DOHH2 (cell line): Measurements from ENCODE around the gene SOX21.

Source experiments
- H3F3A ChIP-seq: fragments of 200-600 bp; sonication (generic), shearing (Covaris generic); 2 replicates; pipeline ENCODE4 v1.6.0; 2016; ENCODE audit warnings: antibody characterized with exemption, mild to moderate bottlenecking; ENCODE audit not compliant: control insufficient read depth, insufficient read depth
- H3K27ac ChIP-seq: fragments of 200-600 bp; sonication (generic); 2 replicates; pipeline ENCODE4 v1.5.1; 2014; ENCODE audit warnings: low read depth, mild to moderate bottlenecking, low read length, moderate library complexity
- H3K27me3 ChIP-seq: fragments of 200-600 bp; sonication (generic); 2 replicates; pipeline ENCODE4 v1.6.1; 2014; ENCODE audit warnings: mild to moderate bottlenecking, low read length, mixed read lengths; ENCODE audit not compliant: control insufficient read depth
- H3K36me3 ChIP-seq: fragments of 200-600 bp; sonication (generic); 2 replicates; pipeline ENCODE4 v1.6.1; 2014; ENCODE audit warnings: mild to moderate bottlenecking, low read length, moderate library complexity, mixed read lengths; ENCODE audit not compliant: control insufficient read depth
- H3K4me1 ChIP-seq: fragments of 200-600 bp; sonication (generic); 2 replicates; pipeline ENCODE4 v1.6.1; 2014; ENCODE audit warnings: mild to moderate bottlenecking, low read length, mixed read lengths; ENCODE audit not compliant: control insufficient read depth
- H3K4me2 ChIP-seq: fragments of 200-600 bp; sonication (generic); 2 replicates; pipeline ENCODE4 v1.6.0; 2014; ENCODE audit warnings: mild to moderate bottlenecking, low read length, moderate library complexity
- H3K4me3 ChIP-seq: fragments of 200-600 bp; sonication (generic); 2 replicates; pipeline ENCODE4 v1.5.1; 2014; ENCODE audit warnings: mild to moderate bottlenecking, low read length, mixed read lengths
- H3K79me2 ChIP-seq: fragments of 200-600 bp; sonication (generic); 2 replicates; pipeline ENCODE4 v1.6.1; 2014; ENCODE audit warnings: mild to moderate bottlenecking, low read length, mixed read lengths; ENCODE audit not compliant: control insufficient read depth
- H3K9me2 ChIP-seq: fragments of 200-600 bp; sonication (generic); replicated peaks from 2 replicates; pipeline ENCODE4 v1.6.1; 2014; ENCODE audit warnings: mild to moderate bottlenecking, low read length, mixed read lengths; ENCODE audit not compliant: control insufficient read depth
- H3K9me3 ChIP-seq: fragments of 200-600 bp; sonication (generic); 2 replicates; pipeline ENCODE4 v1.6.1; 2014; ENCODE audit warnings: antibody characterized with exemption, low read length, mixed read lengths; ENCODE audit not compliant: control insufficient read depth, insufficient read depth
- H4K20me1 ChIP-seq: fragments of 200-600 bp; sonication (generic); 2 replicates; pipeline ENCODE4 v1.6.0; 2014; ENCODE audit warnings: low read depth, mild to moderate bottlenecking, antibody characterized with exemption, low read length, moderate library complexity; ENCODE audit not compliant: control insufficient read depth, insufficient read depth
- EZH2phosphoT487 ChIP-seq: fragments of 200-600 bp; sonication (generic); IDR thresholded peaks from 2 replicates; pipeline ENCODE4 v1.6.1; 2017; ENCODE audit warnings: borderline replicate concordance, mild to moderate bottlenecking, antibody characterized with exemption, low read length, moderate library complexity, mixed read lengths
- TF ChIP-seq, protein P1 (sequence below): fragments of 200-600 bp; sonication (generic); IDR thresholded peaks from one replicate; pipeline ENCODE4 v1.5.1; 2014; ENCODE audit warnings: antibody characterized with exemption, mild to moderate bottlenecking, low read depth, low read length; ENCODE audit not compliant: poor library complexity, severe bottlenecking

The SOX21 gene

DNA sequence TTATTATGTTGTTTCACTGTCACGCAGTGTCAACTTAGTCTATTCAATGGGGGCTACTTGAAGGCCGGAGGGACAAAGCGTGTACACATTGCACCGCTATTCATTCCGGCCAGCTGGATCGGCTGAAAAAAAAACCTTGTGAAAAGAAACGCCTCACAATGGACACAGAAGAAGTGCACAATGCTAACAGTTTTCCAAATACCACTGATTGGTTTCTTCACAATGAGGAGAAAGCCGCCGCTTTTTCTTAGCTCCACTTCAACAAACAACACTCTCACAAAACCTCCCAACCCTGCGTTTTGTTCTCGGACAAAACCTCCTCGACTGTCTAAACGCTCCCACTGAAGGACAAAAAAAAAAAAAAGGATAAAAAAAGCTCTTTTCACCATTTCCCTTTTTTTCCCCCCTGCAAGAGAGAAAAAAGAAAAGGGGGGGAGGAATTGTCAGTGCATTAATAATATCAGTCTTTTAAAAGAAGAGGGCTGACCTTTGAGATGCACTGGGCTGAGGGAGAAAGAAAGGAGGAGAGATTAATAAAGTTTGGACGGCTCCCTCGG lies 5.4 kb downstream of the SOX21 start:
- no peaks in the 10 kb centered on the region for H3K79me2 ChIP-seq
- no peak overlapping the region for H3K4me2 ChIP-seq
- no peaks in the 10 kb centered on the region for H3K36me3 ChIP-seq
- H3K9me2 ChIP-seq, result no peaks in the 10 kb centered on the region
- H3K4me1 ChIP-seq, result no peaks in the 10 kb centered on the region
- 0 out of 2 replicates have a peak, but pooled peaks cover 4% of the 10 kb centered on the region for H3K27me3 ChIP-seq
- H3K9me3 ChIP-seq, result no peaks in the 10 kb centered on the region
- H3K4me3 ChIP-seq, result no peak overlapping the region
- no peaks in the 10 kb centered on the region for H4K20me1 ChIP-seq
- no peaks in the 10 kb centered on the region for H3F3A ChIP-seq
- no peak overlapping the region for H3K27ac ChIP-seq
- TF ChIP-seq, protein P1, sequence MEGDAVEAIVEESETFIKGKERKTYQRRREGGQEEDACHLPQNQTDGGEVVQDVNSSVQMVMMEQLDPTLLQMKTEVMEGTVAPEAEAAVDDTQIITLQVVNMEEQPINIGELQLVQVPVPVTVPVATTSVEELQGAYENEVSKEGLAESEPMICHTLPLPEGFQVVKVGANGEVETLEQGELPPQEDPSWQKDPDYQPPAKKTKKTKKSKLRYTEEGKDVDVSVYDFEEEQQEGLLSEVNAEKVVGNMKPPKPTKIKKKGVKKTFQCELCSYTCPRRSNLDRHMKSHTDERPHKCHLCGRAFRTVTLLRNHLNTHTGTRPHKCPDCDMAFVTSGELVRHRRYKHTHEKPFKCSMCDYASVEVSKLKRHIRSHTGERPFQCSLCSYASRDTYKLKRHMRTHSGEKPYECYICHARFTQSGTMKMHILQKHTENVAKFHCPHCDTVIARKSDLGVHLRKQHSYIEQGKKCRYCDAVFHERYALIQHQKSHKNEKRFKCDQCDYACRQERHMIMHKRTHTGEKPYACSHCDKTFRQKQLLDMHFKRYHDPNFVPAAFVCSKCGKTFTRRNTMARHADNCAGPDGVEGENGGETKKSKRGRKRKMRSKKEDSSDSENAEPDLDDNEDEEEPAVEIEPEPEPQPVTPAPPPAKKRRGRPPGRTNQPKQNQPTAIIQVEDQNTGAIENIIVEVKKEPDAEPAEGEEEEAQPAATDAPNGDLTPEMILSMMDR, result no peak

DNA sequence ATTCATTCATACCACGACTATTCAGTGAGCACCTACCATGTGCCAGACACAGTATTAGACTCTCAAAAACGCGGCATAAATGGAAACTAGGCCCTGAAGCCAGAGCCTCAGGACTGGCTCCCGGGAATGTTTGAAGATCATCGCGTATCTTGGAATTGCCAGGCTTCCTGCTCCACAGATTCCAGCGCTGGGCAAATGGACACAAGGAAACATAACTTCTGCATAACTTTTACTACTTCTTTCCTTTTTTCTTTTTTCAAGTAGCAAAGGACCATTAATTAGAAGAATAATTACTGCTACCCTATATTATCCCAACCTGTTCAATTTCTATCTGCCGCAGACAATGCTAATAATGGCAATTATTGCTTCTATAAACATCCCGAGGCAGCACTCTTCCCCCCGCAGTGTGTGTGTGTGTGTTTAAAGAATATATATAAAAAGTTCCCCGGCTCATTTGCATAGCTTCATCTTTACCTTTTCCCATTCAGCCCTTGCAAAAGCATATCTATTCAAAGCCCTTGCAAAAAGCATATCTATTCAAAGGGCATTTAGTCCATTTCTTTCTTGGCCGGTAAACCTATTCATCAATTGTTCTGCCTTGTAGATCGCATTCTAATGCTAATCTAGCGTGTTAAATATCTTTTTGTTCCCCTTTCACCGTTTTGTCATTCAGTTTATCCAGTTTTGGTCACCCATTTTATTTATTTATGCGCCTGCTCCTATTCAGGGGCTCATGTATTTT lies 6.1 kb downstream of the SOX21 start:
- Histone ChIP-seq H4K20me1 (no peaks in the 10 kb centered on the region), H3K27me3 (0 out of 2 replicates have a peak, but pooled peaks cover 4% of the 10 kb centered on the region), H3K9me2 (no peaks in the 10 kb centered on the region), H3K36me3 (no peaks in the 10 kb centered on the region), H3K9me3 (no peaks in the 10 kb centered on the region), H3K4me2 (no peak overlapping the region), H3K4me3 (no peak overlapping the region), H3K4me1 (no peaks in the 10 kb centered on the region), H3F3A (no peaks in the 10 kb centered on the region), H3K27ac (no peak overlapping the region), H3K79me2 (no peaks in the 10 kb centered on the region)
- no peak for TF ChIP-seq EZH2phosphoT487
- TF ChIP-seq, protein P1, result no peak

DNA sequence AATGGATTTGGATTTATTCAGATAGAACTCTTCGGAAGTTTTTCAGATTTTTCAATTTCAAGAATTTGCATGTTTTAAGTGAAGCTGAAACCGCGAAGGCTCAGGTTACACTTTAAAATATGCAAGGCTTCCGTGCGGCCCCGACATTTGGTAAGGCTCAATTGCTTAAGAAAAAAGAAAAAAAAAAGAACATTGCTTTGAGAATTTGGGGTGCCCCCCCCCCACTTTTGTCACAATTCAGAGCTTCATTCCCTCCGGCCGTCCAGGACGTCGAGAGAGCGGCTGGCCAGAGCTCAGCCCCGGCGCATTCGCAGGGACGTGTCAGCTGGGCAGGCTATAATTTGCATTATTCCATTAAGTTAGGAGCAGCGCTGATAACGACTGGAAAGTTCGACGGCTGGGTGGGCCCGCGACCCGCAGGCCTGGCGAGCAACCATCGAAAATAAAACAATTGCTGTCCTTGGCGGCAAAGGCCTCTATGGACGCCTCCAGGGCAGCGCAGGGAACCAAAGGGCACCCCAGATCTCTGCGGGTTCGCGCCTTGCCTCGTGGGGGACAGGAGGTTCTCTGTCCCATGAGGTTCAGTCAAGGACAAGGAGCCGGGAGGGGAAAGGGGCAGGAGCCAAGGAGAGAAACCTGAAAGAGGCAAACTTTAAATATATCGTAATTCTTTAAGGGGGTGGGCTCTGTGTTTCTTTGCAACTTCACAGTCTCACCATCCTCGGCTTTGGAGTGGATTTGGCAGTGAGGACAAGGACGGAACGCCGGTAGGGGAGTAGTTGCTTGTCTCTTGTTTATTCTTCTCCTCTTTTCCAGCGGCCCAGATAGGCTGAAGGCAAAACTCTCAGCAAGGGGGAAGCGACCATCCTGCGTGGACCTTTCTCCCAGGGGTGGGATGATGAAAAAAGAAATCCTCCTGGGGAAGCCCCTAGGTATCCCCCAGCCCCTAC lies 7.0 kb downstream of the SOX21 start:
- H3K4me3 ChIP-seq, result no peak overlapping the region
- H3K4me1 ChIP-seq, result no peaks in the 10 kb centered on the region
- H3K27me3 ChIP-seq, result 0 out of 2 replicates have a peak, but pooled peaks cover 4% of the 10 kb centered on the region
- no peaks in the 10 kb centered on the region for H3K9me2 ChIP-seq
- TF ChIP-seq, protein P1, result no peak
- TF ChIP-seq EZH2phosphoT487, result no peak
- H3K4me2 ChIP-seq, result no peak overlapping the region
- no peaks in the 10 kb centered on the region for H3K9me3 ChIP-seq
- H3K36me3 ChIP-seq, result no peaks in the 10 kb centered on the region
- no peak overlapping the region for H3K27ac ChIP-seq
- H4K20me1 ChIP-seq, result no peaks in the 10 kb centered on the region
- H3F3A ChIP-seq, result no peaks in the 10 kb centered on the region
- H3K79me2 ChIP-seq, result no peaks in the 10 kb centered on the region
